Fibroblast of peridontal ligament (primary cell): ENCODE measurements around the gene SV2C.
"Not testable (repeated sequence)": the region's sequence is repeated elsewhere in the genome, so short reads cannot be mapped to it uniquely, and the experiment has no call there.

Experiments
- DNase-seq: peaks from one replicate; pipeline ENCODE4 v3.0.0-alpha.2; 2010; ENCODE audit errors: extremely low read depth

SV2C gene, protein sequence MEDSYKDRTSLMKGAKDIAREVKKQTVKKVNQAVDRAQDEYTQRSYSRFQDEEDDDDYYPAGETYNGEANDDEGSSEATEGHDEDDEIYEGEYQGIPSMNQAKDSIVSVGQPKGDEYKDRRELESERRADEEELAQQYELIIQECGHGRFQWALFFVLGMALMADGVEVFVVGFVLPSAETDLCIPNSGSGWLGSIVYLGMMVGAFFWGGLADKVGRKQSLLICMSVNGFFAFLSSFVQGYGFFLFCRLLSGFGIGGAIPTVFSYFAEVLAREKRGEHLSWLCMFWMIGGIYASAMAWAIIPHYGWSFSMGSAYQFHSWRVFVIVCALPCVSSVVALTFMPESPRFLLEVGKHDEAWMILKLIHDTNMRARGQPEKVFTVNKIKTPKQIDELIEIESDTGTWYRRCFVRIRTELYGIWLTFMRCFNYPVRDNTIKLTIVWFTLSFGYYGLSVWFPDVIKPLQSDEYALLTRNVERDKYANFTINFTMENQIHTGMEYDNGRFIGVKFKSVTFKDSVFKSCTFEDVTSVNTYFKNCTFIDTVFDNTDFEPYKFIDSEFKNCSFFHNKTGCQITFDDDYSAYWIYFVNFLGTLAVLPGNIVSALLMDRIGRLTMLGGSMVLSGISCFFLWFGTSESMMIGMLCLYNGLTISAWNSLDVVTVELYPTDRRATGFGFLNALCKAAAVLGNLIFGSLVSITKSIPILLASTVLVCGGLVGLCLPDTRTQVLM

DNA sequence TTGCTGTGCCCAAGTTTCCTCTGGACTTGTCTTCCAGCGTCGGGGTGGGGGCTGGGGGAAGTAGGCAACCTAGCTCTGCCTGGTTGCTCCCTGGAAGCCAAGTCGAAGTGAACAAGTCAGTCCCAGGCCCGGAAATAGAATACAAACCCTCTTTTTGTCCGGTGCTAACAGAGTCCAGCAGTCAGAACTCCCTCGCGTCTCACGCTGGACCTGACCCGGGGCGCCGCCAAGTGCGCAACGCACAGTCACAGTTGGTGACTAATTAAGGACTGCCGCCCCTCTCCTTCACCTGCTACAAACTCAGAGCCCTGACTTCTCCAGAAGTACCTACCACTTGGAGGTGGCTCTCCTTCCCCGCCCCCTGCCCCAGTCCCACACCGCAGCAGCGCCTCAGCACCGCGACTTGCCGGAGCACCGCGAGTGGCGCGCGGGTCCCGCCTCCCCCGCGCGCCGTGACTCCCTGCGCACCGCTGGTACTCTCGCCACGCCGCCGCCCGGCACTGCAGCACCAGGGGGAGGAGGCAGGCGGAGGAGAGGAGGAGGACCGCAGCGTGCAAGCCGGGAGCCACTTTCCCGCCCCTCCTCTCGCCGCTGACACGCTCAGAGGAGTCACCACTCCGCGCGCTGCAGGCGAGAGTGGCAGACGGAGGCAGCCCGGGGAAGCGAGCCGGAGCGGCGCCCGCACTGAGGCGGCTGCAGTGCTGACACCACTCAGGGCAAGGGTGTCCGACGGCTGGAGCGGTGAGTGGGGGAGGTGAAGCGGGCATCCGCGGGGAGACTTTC is at the start of gene SV2C:
Gene SV2C, plus strand, starts transcription at position 612 of the 783 bp plus-strand sequence. CDS start 48,368 bp downstream, outside the sequence.
- no peak for DNase-seq

DNA sequence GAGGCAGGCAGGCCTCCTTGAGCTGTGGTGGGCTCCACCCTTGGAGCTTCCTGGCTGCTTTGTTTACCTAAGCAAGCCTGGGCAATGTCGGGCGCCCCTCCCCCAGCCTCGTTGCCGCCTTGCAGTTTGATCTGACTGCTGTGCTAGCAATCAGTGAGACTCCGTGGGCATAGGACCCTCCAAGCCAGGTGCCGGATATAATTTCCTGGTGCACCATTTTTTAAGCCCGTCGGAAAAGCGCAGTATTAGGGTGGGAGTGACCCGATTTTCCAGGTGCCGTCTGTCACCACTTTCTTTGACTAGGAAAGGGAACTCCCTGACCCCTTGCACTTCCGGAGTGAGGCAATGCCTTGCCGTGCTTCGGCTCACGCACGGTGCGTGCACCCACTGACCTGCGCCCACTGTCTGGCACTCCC is 45.4 kb upstream of the SV2C start:
- DNase-seq = not testable (repeated sequence)

DNA sequence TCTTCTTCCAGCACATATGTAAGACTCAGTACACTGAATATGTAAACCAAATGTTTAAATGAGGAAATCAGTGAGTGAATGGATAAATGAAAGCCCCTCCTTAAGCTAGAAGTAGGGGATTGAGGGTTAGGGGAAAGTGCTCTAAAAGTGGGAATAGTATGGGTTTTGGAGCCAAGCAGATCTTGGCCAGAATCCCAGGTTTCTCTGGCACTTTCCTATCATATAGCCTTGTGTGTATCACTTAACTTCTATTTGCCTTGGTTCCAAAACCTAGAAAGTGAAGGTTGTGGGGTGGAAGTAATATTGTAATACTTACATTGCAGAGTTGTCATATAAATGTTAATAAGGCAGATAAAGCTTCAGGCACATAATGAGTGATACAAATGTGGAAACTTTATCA is 45.0 kb upstream of the SV2C start:
- DNase-seq = no peak

DNA sequence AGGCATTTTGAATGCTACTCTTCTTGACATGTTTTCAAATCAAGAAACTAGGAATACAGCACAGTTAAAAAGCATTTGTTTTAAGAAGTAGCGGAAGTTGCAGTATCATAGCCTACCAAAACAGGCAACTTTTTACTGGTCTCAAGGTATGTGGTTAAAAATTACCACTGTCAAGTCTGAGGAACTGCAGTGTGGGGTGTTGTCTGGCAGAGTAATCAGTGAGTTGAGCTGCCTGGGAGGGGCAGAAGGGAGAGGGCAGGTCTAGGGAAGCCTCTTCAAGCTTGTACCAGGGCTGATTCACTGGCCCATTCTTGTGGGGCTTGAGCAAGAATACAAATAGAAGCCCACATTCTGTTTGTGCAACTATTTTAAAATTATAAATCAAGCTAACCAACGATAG is 42.4 kb upstream of the SV2C start:
- no peak for DNase-seq

DNA sequence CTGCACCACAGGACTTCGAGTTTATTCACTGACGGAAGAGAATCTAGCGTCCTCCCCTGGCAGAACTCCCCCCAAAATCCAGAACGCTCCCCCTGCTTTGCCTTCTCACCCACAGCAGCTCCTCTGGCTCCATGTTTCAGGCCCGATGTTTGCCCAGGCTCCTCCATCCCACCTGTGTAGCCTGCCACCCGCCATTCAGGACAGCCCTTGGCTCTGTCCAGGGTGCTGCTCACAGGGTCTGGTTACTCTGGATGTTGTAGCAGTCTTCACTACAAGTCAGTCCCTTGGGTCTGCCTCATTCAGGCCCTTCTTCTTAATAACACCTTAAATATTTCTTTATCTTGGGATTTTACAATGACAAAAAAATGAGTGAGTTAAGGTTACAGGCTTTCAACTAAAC is 41.3 kb upstream of the SV2C start:
- DNase-seq = no peak

DNA sequence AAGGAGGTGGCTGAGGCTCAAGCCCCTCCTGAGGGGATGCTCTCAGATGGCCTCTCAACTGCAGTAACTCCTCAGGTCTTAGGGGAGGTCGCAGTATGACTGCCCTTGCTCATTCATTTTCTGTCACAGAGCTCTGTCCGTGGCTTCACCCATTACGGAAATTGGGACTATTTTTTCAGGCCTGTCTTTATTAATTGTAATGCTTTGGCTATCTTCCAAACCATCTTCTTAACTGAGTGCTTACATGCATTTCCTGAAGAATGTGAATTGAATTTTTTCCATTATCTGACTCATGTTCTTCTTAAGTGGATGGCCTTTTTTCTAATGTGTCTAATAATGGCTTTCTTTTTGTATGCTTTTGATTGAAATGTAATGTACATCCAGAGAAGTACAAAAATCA is 36.4 kb upstream of the SV2C start:
- no peak for DNase-seq

DNA sequence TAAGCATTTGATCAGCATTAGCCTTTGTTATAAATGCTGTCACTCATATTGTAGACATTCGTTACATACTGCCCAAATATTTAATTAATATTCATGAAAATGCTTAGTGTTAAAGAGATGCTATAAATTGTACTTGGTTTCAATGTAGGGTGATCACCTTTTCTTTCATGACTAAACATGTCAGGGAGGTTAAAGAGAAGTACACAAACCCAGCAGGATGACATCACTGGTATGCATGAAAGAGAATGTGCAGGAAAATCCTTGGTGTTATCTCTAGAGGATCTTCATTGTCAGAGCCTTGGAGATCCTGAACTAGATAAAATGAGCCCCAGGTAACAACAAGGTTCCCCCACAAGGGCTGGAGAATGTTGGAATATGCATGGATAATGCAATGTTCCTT is 33.0 kb upstream of the SV2C start:
- DNase-seq = no peak

DNA sequence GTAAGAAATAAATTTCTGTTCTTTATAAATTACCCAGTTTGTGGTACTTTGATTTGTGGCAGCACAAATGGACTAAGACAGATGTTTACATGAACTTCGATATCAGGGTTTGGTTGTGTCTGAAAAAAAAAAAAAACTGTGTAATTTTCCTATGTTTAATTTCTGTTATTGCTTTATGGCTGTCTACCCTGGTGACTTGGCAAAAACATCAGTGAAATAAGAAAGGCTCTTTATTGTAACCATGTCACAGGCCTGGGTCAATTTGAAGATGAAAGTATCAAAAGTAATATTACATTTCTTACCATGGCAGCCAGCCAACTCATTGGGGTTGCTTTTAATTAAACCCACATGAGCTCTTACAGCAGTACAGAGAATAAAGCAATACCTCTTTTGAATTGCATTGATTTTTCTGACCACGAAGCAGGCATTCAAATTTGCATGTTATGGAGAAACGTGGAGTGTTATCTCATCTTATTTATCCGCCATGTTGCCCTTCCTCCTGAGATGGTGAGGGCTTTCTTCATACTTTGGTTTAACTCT is 20.6 kb upstream of the SV2C start:
- no peak for DNase-seq

DNA sequence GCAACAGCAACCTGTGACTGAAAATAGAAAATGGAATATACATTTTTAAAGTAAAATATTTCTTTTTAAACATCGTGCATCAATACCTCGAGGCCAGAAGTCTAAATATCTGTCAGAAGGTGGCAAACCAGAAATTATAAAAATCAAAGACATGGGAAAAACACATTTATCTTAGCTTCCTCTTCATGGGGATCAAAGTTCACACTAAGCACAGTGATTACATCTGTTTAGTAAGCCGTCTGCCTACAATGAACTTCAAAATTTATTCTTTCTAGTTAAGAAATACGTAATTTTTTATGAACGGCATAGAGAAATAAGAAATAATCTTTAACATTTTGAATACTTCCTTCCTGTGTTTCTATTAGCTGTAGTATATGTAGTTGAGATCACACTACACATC is 17.9 kb upstream of the SV2C start:
- DNase-seq = no peak

DNA sequence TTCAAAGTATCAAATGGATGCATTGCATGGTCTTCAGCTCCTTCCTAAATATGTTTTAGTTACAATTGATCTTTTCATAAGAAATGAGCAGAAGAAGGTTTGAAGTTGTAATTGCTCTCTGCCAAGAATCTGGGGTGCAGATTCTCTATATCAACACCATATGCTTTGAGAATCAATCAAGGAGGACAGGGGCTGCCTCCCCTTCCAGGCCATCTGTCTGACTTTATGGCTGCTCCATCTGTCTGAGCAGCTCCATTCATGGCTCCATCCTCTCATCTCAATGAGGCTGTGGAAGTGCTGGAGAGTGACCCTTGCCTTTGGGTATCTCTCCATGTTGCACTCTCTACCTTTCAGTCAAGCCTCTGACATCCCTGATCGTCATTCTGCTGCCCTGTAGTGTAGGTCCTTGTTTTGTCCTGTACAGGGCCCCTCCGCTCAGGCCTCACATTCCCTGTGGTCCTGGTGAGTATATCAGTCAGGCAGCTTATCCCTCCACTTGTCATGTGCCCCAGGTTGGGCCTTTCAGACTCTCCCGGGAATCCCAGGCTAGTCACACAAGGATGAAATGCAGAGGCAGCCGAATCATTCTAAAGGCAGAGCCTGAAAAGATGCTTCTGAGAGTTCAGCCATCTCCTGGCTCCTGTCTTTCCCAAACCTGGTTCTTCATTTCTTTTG is 14.0 kb upstream of the SV2C start:
- DNase-seq = no peak

DNA sequence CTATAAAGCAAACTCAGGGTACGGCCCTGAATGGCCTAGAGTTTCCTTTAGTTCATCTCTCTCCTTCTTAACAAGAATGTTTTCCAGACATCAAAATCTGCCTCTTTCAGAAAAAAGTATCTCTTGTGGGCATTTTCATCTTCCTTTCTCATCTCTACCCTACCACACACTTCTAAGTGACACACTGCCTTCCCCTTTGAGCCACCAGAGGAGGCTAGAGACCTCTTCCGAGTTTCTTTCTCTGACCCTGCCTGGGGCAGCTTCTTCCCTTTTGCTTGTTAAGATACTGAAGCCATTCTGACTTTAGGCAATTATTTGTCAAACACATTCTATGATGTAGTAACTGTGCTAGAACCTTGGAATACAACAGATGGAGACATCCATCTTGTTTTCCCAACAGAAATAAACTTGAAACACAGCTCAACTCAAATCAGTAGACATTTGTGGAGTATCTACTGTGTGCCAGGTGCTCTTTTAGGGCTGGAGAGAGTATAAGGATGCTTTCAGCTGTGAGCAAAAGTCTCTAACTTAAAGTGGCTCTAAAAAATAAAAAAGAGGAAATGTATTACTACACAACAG is 8.6 kb upstream of the SV2C start:
- DNase-seq = no peak

DNA sequence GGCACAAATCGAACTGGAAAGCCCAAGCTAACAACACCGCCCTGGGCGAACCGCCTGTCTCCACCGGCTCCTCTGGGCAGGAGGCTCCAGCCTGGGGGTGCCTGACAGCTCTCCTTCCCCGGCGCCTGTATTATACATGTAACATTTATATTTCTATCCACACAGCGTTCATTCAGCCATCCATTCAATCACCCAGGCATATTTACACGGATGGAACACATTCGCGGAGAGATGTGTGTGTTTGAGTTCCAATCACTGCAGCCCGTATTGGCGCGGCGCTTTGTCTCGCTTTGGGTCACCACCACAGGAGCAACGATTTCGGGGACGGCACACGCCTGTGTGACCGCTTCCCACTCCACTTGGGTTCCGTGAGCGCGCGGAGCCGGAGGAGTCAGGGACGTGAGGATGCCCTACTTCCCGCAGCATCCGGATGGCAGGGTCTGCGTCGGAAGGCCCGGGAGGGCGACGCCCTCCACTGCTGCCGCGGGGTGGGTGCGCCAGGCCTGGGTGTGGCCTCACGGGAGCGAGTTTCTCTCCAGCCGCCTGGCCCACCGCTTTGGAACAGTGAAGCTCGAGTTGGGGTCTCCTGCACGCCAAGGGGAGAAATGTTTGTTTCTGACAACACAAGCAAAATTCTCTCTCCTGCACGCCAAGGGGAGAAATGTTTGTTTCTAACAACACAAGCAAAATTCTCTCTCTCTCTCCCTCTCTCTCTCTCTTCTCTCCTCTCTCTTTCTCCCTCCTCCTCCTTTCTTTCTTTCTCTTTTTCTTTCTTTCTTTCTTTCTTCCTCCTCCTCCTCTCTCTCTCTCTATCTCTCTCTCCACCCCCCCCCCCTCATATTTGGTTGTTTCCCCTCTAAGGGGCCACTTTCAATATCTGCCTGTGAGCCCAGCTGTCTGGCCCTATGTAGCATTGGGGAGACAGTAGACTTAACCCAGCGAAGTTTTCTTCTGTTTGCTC is 1.1 kb upstream of the SV2C start:
- DNase-seq = no peak

DNA sequence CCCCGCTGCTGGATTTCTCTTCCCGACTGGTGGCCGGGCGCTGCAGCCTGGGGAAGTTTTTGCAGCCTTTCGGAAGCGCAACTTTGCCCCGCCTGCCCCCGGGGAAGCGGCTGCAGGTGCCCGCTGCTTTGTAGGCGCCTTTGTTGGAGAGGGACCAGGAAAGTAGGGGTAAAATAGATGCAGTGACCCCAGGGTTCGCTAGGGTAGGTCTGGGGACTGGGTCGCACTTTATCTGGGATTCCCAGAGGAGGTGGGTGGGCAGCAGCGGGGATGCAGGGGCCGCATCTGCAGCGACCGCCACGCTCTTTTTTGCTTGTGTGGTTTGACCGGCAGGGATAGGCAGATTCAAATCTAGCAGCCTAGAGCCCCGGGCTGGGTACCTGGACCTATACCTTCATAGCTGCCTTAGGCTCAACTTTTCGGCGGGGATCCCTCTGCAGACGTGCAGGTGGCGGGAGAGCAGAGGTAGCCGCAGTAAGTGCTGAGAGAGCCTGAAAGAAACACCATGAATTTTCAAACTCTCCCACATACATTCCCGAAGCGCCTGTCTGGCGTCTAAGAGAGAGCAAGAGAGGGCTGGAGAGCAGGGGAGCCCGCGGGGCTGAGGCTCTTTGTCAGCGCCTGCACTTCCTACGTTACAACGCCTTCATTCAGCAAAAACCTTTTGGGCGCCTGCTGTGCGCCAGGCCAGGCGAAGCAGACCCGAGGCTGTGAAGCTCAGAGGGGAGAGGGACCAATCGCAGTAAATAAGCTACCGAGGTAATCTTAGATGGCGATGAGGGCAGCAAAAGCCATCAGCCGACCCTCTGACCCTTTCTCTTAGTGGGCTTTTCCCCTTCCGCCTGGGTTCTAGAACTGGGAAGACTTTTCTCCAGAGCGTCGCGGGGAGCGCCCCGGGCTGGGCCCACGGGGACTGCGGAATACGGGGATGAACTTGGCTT is 642 bp downstream of the SV2C start:
- no peak for DNase-seq

DNA sequence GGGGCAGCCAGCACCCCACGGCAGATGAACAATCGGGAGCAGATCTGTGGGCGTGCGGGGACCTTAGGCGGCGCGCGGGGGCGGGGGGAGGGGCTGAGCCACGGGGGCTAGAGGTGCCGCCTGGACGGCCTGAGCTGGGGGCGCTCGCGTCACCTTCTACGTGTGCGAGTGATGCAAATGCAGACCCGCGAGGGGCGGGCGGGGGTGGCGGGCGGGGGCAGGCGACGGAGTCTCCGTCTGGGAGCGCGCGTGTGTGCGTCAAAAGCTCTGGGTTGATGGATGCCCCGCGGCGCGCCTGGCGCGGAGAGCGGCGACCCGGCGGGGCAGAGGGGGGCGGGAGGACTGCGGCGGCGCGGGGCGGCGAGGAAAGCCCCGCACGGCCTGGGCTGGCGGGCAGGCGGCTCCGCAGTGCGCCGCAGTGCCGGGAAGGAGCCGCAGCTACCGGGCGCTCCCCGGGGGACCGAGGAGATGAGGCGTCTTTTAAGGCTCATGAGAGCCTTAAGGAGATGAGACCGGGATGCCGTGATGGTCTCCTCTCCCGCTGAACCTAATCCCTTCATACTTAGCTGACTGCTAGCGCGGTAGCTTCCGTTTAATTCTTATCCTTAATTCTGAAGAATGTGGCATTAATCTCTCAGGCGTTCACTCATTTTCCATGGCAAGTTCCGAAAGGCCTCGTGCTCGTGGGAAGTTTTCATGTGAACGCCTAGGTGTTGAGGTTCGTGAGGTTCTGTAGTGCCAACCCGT is 1.5 kb downstream of the SV2C start:
- no peak for DNase-seq

DNA sequence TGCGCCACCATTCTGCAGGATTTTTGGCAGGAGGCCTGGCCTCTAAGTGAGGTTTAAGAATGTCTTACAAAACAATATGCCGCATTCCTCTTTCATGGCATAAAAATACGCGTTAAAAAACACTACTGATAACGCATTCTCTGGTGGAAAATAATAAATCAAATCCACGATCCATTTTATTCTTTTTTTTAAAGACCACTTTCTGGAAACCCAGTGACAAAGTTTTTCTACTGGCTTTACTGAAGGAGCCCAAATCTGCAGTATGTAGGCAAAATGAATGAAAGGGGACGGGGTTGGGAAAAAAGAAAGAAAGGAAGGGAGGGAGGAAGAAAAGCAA is 2.0 kb downstream of the SV2C start:
- no peak for DNase-seq

DNA sequence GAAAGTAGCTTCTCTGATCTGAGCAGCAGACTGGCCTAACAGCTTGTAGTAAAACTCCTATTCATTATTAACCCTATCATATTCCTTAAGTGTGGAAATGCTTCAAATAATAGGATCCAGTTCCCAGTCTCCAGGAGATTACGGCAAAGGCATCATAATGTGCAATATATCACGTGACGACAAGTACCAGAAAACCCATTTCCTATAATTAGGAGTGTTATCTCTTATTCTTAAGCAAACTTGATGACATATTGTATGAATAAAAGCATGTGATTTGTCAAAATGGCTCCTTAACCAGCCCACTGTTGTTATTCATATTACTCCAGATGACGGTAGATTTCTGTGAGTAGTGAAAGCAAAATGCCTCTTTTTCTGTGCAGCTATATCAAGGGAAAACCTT is 2.9 kb downstream of the SV2C start:
- no peak for DNase-seq

DNA sequence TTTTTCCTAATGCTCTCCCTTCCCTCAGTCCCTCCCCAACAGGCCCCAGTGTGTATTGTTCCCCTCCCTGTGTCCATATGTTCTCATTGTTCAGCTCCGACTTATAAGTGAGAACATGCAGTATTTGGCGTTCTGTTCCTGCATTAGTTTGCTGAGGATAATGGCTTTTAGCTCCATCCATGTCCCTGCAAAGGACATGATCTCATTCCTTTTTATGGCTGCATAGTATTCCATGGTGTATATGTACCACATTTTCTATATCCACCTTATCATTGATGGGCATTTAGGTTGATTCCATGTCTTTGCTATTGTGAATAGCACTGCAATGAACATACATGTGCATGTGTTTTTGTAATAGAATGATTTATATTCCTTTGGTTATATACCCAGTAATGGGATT is 6.0 kb downstream of the SV2C start:
- DNase-seq = not testable (repeated sequence)

DNA sequence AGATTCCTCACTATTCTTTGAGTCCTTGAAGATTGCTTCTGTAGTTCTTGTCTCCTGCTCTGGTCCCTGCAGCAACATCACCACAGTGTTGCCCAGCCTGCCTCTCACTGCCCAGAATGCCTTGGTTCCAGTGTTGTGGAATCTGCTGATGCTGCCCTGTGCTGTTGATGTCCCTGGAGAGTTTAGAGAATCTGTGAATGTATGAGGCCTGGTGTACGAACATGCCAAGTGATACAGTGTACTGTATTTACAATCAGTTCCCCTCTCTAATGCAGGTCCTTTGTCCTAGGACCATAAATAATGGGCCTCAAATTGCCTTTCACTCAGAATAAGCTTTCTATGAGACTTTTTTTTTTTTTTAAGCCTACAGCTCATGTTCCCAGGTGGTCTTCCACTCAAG is 8.2 kb downstream of the SV2C start:
- DNase-seq = no peak
